Colonic mucosa (tissue), 4 donors: ENCODE data around the gene AGRN. TPM values are rescaled to one million over a fixed set of nuclear protein-coding genes. Genes with fewer than 3 reads are reported as not detected.

ENCODE experiments used
- DNase-seq: peaks from one replicate; pipeline ENCODE4 v3.0.0-alpha.2; 2020
- H3K27ac ChIP-seq: fragments of 200-600 bp; one replicate; pipeline ENCODE4 v1.8.0; 2021
- H3K27me3 ChIP-seq: fragments of 200-600 bp; one replicate; pipeline ENCODE4 v1.8.0; 2021
- H3K36me3 ChIP-seq: fragments of 200-600 bp; one replicate; pipeline ENCODE4 v1.8.0; 2021
- H3K4me1 ChIP-seq: fragments of 200-600 bp; one replicate; pipeline ENCODE4 v1.8.0; 2021; ENCODE audit warnings: mild to moderate bottlenecking
- H3K4me3 ChIP-seq: fragments of 200-600 bp; one replicate; pipeline ENCODE4 v1.8.0; 2021
- H3K9ac ChIP-seq, 2 donors: one replicate each; pipeline ENCODE4 v1.7.0; 2013; ENCODE audit warnings: control low read depth in 2 of 2, low read depth in 2 of 2, low read length in 2 of 2
- H3K9me3 ChIP-seq: fragments of 200-600 bp; one replicate; pipeline ENCODE4 v1.8.0; 2021
- intact Hi-C: fragments of 100-400 bp; cut with DNase I; formaldehyde crosslinking; loops from one replicate; pipeline ENCODE4 v1.14.1; 2022
- total RNA-seq, 2 donors: library from RNA; stranded (reverse); fragmentation: NEBNext Ultra II Directional in 1 of 2; extraction: Animal tissue kit (Norgen Biotek cat#: 25700) in 1 of 2; gene quantifications; one replicate each; pipeline ENCODE4 v1.2.1, GENCODE V29; 2021
- TF ChIP-seq, protein P1 (sequence below): fragments of 200-600 bp; IDR thresholded peaks from one replicate; pipeline ENCODE4 v1.8.0; 2022; ENCODE audit warnings: antibody characterized with exemption, mild to moderate bottlenecking
- donor health status: healthy.
- donor health status: DM: no; HTN: no; CAD: no.
- donor health status: DM: no; HTN: no; CAD: no.

AGRN gene
- total RNA-seq, 2 donors from 2014 or later = 68.1 to 106 TPM

DNA sequence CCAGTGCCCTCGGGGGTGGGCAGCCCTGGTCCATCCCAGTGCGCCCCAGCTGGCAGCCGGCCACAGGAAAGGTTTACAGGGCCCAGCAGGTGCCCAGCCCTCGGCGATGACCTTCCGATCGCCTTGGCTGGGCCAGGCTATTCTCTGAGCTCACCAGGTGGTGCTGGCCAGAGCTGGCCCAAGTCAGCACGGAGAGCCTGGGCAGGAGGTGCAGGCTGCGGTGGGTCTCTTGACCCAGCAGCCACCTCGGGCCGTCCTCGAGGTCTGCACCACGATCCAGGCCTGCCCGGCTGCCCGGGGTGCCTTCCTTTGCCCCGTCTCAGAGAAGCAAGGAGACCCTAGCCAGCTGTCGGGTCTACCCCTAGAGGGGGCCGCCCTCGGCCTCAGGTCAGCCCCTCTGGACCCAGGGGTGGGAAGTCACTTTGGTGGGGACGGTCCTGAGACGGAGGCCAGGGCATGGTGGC, 38.4 kb upstream of the AGRN start:
- Histone ChIP-seq H3K27ac (no peak overlapping the region), H3K9me3 (no peaks in the 10 kb centered on the region), H3K36me3 (no peaks in the 10 kb centered on the region), H3K27me3 (peaks cover 7% of the 10 kb centered on the region), H3K4me1 (no peaks in the 10 kb centered on the region), H3K4me3 (no peak overlapping the region), H3K9ac (no peak overlapping the region)
- no peak for DNase-seq
- TF ChIP-seq, protein P1, sequence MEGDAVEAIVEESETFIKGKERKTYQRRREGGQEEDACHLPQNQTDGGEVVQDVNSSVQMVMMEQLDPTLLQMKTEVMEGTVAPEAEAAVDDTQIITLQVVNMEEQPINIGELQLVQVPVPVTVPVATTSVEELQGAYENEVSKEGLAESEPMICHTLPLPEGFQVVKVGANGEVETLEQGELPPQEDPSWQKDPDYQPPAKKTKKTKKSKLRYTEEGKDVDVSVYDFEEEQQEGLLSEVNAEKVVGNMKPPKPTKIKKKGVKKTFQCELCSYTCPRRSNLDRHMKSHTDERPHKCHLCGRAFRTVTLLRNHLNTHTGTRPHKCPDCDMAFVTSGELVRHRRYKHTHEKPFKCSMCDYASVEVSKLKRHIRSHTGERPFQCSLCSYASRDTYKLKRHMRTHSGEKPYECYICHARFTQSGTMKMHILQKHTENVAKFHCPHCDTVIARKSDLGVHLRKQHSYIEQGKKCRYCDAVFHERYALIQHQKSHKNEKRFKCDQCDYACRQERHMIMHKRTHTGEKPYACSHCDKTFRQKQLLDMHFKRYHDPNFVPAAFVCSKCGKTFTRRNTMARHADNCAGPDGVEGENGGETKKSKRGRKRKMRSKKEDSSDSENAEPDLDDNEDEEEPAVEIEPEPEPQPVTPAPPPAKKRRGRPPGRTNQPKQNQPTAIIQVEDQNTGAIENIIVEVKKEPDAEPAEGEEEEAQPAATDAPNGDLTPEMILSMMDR = no peak
- intact Hi-C loops = loop anchor here (5.0 to 10.0 kb wide), 2 partner anchors 81 to 313 kb away; no protein-coding TSS in a partner anchor

DNA sequence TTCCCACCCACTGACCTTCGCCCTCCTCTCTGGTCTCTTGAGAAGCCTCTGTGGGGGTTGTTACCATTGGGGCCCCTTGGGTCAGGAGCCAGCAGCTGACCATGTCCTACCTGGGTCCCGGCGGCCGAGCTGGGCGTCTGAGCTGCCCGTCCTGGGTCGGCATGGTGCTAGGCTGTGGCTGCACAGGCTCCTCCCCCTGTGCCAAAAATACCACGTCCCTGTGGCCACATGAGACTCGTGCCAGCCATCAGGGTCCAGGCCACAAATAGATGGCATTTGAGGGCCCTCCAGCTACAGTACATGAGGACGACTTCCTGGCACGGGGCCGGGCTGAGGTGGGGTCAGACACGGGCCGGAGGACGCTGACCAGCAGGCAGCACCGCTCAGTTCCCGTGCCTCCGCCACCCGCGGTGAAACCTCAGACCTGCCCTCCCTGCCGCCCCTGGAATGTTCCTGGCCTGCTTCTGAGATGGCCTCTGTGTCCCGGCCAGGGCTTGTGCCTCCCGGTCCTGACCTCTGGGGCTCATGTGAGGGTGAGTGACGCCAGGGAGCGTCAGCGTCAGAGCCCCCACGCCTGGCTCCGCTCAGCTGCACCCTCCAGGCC, 37.9 kb upstream of the AGRN start, which contains the start of gene PERM1:
TSS of gene PERM1 (minus strand) at position 139 of the 604 bp plus-strand sequence. CDS start 1,064 bp downstream, outside the sequence.
- H3K9me3 ChIP-seq = no peaks in the 10 kb centered on the region
- TF ChIP-seq, protein P1 = no peak
- no peaks in the 10 kb centered on the region for H3K36me3 ChIP-seq
- H3K4me1 ChIP-seq = no peaks in the 10 kb centered on the region
- H3K9ac ChIP-seq = no peak within 1 kb of the TSS
- no peak for DNase-seq
- no peak within 1 kb of the TSS for H3K4me3 ChIP-seq
- no peak within 1 kb of the TSS for H3K27ac ChIP-seq
- peaks cover 7% of the 10 kb centered on the region for H3K27me3 ChIP-seq
- intact Hi-C loops = loop anchor here (5.0 to 10.0 kb wide), 2 partner anchors 80 to 313 kb away; no protein-coding TSS in a partner anchor

DNA sequence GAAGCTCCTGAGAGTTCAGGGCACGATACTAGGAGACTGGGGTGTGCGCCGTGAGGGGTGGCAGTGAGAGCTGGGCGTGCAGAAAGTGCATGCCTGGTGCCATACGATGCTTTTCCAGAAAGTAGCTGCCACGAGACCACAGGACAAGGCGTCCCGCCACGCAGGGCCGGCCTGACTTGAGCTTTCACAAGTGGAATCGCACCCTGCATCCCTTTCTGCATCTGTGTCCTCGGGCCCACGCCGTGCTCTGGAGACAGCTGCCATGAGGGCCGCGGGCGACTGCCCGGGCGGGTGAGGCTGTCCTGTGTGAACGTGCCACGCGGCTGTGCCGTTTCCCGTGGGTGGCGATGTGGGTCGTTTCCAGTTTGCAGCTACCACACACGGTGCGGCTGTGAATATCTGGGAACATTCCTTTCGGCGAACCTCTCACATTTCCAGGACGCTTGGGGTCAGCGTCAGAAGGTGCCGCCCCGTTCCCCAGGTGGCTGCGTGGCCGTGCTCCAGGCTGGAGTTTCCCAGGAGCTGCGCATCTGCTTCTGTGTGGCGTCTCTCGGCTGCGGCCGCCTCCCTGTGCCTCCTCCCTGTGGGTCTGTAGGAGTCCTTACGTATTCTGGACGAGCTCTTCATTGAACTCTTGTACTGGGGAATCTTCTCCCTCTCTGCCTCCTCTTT, 37.0 kb upstream of the AGRN start:
- TF ChIP-seq, protein P1 = no peak

DNA sequence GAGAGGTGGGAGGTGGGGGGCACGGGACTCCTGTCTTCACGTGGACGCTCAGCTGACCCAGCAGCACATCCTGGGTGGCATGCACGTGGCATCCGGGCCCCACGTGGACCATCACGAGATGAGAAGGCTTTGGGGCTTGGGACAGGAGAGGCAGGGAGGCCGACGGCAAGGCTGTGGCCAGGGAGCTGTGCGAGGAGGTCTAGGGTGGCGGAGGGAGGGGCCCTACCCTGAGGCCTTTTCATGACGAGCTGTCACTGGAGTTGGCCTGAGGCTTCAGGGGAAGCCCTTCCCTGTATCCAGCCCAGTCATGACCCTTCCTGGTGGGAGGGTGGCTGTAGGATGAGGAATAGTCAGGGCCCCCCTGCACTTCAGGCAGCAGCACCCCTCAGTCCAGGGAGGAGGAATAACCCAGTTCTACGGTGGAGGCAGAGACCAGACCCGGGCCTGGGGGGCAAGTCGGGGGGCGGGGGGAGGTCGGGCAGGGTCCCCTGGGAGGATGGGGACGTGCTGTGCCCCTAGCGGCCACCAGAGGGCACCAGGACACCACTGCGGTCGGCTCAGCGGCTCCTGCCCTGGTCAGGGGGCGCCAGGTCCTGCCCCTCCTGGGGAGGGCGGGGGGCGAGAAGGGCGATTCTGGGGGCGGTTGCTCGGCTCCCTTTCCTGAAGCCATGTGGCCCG, 36.0 kb upstream of the AGRN start:
- H3K27me3 ChIP-seq = peaks cover 7% of the 10 kb centered on the region
- H3K36me3 ChIP-seq = no peaks in the 10 kb centered on the region
- no peaks in the 10 kb centered on the region for H3K9me3 ChIP-seq
- no peak overlapping the region for H3K9ac ChIP-seq
- no peaks in the 10 kb centered on the region for H3K4me1 ChIP-seq
- TF ChIP-seq, protein P1 = peak; percentile 91
- intact Hi-C loops = loop anchor here (5.0 to 10.0 kb wide), 2 partner anchors 78 to 311 kb away; no protein-coding TSS in a partner anchor
- no peak overlapping the region for H3K4me3 ChIP-seq
- DNase-seq = peak; percentile 52
- H3K27ac ChIP-seq = no peak overlapping the region

More for the DNA sequence above, 37.0 kb upstream of the AGRN start:
- H3K9me3 ChIP-seq = no peaks in the 10 kb centered on the region
- no peak overlapping the region for H3K4me3 ChIP-seq
- DNase-seq = no peak
- H3K27ac ChIP-seq = no peak overlapping the region
- H3K36me3 ChIP-seq = no peaks in the 10 kb centered on the region
- intact Hi-C loops = loop anchor here (5.0 to 10.0 kb wide), 2 partner anchors 79 to 312 kb away; no protein-coding TSS in a partner anchor
- no peaks in the 10 kb centered on the region for H3K4me1 ChIP-seq
- no peak overlapping the region for H3K9ac ChIP-seq
- H3K27me3 ChIP-seq = peaks cover 7% of the 10 kb centered on the region

DNA sequence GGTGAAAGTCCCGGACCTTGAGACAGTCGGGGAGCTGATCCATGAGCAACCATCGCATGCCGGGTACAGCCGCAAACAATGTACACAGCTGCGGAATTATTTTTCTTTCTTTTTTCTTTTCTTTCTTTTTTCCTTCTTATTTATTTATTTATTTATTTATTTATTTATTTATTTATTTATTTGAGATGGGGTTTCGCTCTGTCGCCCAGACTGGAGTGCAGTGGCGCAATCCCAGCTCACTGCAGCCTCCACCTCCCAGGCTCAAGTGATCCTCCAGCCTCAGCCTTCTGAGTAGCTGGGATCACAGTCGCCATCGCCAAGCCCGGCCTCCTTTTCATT, 35.5 kb upstream of the AGRN start:
- intact Hi-C loops = loop anchor here (5.0 to 10.0 kb wide), 2 partner anchors 78 to 310 kb away; no protein-coding TSS in a partner anchor
- TF ChIP-seq, protein P1 = no peak
- Histone ChIP-seq H3K36me3 (no peaks in the 10 kb centered on the region), H3K27me3 (peaks cover 7% of the 10 kb centered on the region), H3K4me3 (no peak overlapping the region), H3K27ac (no peak overlapping the region), H3K9me3 (no peaks in the 10 kb centered on the region), H3K4me1 (no peaks in the 10 kb centered on the region), H3K9ac (no peak overlapping the region)
- no peak for DNase-seq
